Activated CD8-positive, alpha-beta T cell treated with anti-CD3 and anti-CD28 coated beads for 36 hours (primary cell): ENCODE data around the gene CYP27B1. TPM values are rescaled to one million over a fixed set of nuclear protein-coding genes. Genes with fewer than 3 reads are reported as not detected.
"Not testable (repeated sequence)": the region's sequence is repeated elsewhere in the genome, so short reads cannot be mapped to it uniquely, and the experiment has no call there.

Experiments
- ATAC-seq: fragments of 200-7000 bp; cut with Tn5 transposase; one replicate; pipeline ENCODE4 v1.10.0; 2021; ENCODE audit warnings: mild to moderate bottlenecking, moderate library complexity
- CTCF ChIA-PET: fragments of 350-600 bp; sonication (Branson Sonifier 250); formaldehyde crosslinking; loops from one replicate; lab custom pipeline; 2021; ENCODE audit warnings: antibody characterized with exemption; lab: Charles Lee
- POLR2A ChIA-PET: fragments of 350-600 bp; sonication (Branson Sonifier 250); formaldehyde crosslinking; loops from one replicate; lab custom pipeline; 2021; ENCODE audit warnings: antibody characterized with exemption; lab: Charles Lee
- DNase-seq: peaks from one replicate; pipeline ENCODE4 v3.0.0-alpha.2; 2020
- H3K27ac Mint-ChIP-seq: one replicate; pipeline ENCODE4 v1.8.0; 2021; ENCODE audit warnings: mild to moderate bottlenecking, mixed read lengths
- H3K27me3 Mint-ChIP-seq: one replicate; pipeline ENCODE4 v1.8.0; 2021; ENCODE audit warnings: mixed read lengths
- H3K36me3 Mint-ChIP-seq: one replicate; pipeline ENCODE4 v1.8.0; 2021; ENCODE audit warnings: low read depth, mixed read lengths
- H3K4me1 Mint-ChIP-seq: one replicate; pipeline ENCODE4 v1.8.0; 2021; ENCODE audit warnings: low read depth, mixed read lengths
- H3K4me3 Mint-ChIP-seq: one replicate; pipeline ENCODE4 v1.8.0; 2021; ENCODE audit warnings: mild to moderate bottlenecking, moderate library complexity, mixed read lengths
- H3K9me3 Mint-ChIP-seq: one replicate; pipeline ENCODE4 v1.8.0; 2021; ENCODE audit warnings: mixed read lengths
- CTCF ChIP-seq: fragments of 200-600 bp; IDR thresholded peaks from one replicate; pipeline ENCODE4 v1.8.0; 2022; ENCODE audit warnings: antibody characterized with exemption, mild to moderate bottlenecking
- intact Hi-C: fragments of 100-400 bp; cut with micrococcal nuclease; formaldehyde crosslinking; loops from one replicate; pipeline ENCODE4 v1.10.0; 2022
- total RNA-seq, 2 experiments: library from RNA; stranded (reverse); gene quantifications; one replicate each; pipeline ENCODE4 v1.2.3, GENCODE V29; 2021

Gene CYP27B1
- total RNA-seq, 2 experiments from 2014 or later = 7.6 to 7.9 TPM

DNA sequence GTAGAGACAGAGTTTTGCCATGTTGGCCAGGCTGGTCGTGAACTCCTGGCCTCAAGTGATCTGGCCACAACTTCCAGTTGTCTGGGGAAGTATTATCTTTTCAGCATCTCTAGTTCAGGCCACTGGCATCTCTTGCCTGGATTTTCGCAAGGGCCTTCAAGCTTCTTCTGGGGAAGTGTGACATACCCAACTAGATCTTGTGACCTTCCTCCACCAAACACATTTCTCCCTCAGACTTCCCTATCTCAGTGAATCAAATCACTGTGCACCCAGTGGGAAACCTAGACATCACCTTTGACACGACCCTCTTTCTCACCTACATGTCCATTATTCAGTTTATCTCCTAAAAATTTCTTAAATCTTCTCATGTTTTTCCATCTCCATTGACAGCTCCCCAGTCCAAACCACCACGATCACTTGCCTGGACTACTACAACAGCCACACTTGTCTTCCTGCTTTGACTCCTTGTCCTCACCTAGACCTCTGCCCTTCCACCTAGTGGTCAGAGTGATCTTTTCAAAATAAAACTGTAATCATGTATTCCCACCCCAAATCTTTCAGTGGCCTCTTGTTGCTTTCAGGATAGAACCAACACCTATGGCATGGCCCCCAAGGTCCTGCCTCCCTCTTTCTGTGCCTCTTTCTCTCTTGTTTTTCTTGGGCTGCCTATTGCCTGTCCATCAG lies 8.8 kb upstream of the CYP27B1 start:
- intact Hi-C loops = no loop called here
- no peak for TF ChIP-seq CTCF
- no peak overlapping the region for H3K4me3 Mint-ChIP-seq
- H3K9me3 Mint-ChIP-seq = no peaks in the 10 kb centered on the region
- CTCF ChIA-PET = interaction anchor here (0.9 to 13.4 kb wide), 3 partner anchors 12 to 47 kb away, joined by 3 to 122 read pairs (median 3); partner anchors contain the start of gene CYP27B1
- H3K27me3 Mint-ChIP-seq = no peaks in the 10 kb centered on the region
- DNase-seq (no peak), ATAC-seq (no peak)
- peaks cover 13% of the 10 kb centered on the region for H3K4me1 Mint-ChIP-seq
- POLR2A ChIA-PET = interaction anchor here (1.3 kb wide), 1 partner anchor 11 kb away, joined by 3 read pairs; no protein-coding TSS in a partner anchor
- H3K27ac Mint-ChIP-seq = no peak overlapping the region
- peaks cover 9% of the 10 kb centered on the region for H3K36me3 Mint-ChIP-seq

DNA sequence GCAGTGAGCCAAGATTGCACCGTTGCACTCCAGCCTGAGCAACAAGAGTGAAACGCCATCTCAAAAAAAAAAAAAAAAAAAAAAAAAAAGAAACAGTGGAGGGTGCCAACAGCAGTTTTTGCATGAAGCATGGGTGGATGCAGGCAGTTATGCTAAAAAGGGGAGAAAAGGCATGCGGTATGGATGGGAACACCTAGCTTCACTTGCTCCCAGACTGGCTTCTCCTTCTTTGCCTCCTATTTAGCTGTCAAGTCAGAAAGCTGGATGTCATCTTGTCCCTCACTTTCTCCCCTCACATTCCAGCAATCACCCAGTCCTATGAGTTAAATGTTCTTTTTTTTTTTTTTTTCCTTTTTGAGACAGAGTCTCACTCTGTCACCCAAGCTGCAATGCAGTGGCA lies 8.2 kb upstream of the CYP27B1 start:
- Mint-ChIP-seq H3K4me1 (peaks cover 14% of the 10 kb centered on the region), H3K27ac (no peak overlapping the region), H3K27me3 (no peaks in the 10 kb centered on the region), H3K4me3 (no peak overlapping the region), H3K9me3 (no peaks in the 10 kb centered on the region), H3K36me3 (peaks cover 14% of the 10 kb centered on the region)
- ATAC-seq = no peak
- no peak for DNase-seq
- TF ChIP-seq CTCF = no peak
- POLR2A ChIA-PET = interaction anchor here (0.7 to 1.3 kb wide), 2 partner anchors 10 to 15 kb away, joined by 3 read pairs; no protein-coding TSS in a partner anchor
- CTCF ChIA-PET = interaction anchor here (0.9 to 13.4 kb wide), 6 partner anchors 8 to 130 kb away, joined by 3 to 122 read pairs (median 4); partner anchors contain the start of genes CYP27B1 and TSFM
- intact Hi-C loops = no loop called here

GRCh38 chr12:57774634-57775033 lies 7.8 kb upstream of the CYP27B1 start:
- ATAC-seq, H3K9me3 Mint-ChIP-seq, H3K27me3 Mint-ChIP-seq, DNase-seq, H3K4me3 Mint-ChIP-seq, intact Hi-C loops, H3K27ac Mint-ChIP-seq: not testable (repeated sequence)
- ChIA-PET CTCF (interaction anchor here (1.0 to 13.4 kb wide), 5 partner anchors 9 to 130 kb away, joined by 3 to 122 read pairs (median 5); partner anchors contain the start of genes CYP27B1 and TSFM), POLR2A (interaction anchor here (0.7 to 1.3 kb wide), 2 partner anchors 10 to 15 kb away, joined by 3 read pairs; no protein-coding TSS in a partner anchor)
- Mint-ChIP-seq H3K36me3 (peaks cover 17% of the 10 kb centered on the region), H3K4me1 (peaks cover 14% of the 10 kb centered on the region)

- Mint-ChIP-seq H3K4me1 (peaks cover 11% of the 10 kb centered on the region), H3K27me3 (no peaks in the 10 kb centered on the region), H3K4me3 (peak within 1 kb of the TSS; percentile 99), H3K27ac (peak within 1 kb of the TSS; percentile 99), H3K9me3 (no peaks in the 10 kb centered on the region), H3K36me3 (peaks cover 28% of the 10 kb centered on the region)
- no peak for TF ChIP-seq CTCF
- CTCF ChIA-PET = interaction anchor here (0.8 to 13.4 kb wide), 5 partner anchors 9 to 133 kb away, joined by 3 to 122 read pairs (median 9); partner anchors contain the start of genes CYP27B1 and TSFM
- DNase-seq (peak; percentile 53), ATAC-seq (peak; percentile 16)
- POLR2A ChIA-PET = interaction anchor here (0.7 to 2.1 kb wide), 6 partner anchors 9 to 75 kb away, joined by 3 to 9 read pairs (median 4); partner anchors contain the start of gene TSFM
- intact Hi-C loops = no loop called here
Observed at GRCh38 chr12:57772429-57773322, 5.8 kb upstream of the CYP27B1 start, which contains the start of gene EEF1AKMT3. Gene EEF1AKMT3 (plus strand): TSS chr12:57772614. CDS start chr12:57772725, 111 bp downstream.
